A549 (cell line): ENCODE results near the gene DNMT3A.

ENCODE experiments used
- EHMT2 ChIP-seq: fragments of 200-600 bp; sonication (generic); IDR thresholded peaks from 2 replicates; pipeline ENCODE4 v1.6.1; 2016; ENCODE audit warnings: antibody characterized with exemption, low read depth, mild to moderate bottlenecking, moderate library complexity
- PHF8 ChIP-seq: fragments of 200-600 bp; sonication (generic); IDR thresholded peaks from 2 replicates; pipeline ENCODE4 v1.6.1; 2016; ENCODE audit warnings: low read depth, mild to moderate bottlenecking, antibody characterized with exemption, moderate library complexity, borderline replicate concordance
- TF ChIP-seq, protein P1 (sequence below): fragments of 450-650 bp; IDR thresholded peaks from 2 replicates; pipeline ENCODE4 v1.6.1; 2014; ENCODE audit warnings: antibody characterized with exemption

DNA sequence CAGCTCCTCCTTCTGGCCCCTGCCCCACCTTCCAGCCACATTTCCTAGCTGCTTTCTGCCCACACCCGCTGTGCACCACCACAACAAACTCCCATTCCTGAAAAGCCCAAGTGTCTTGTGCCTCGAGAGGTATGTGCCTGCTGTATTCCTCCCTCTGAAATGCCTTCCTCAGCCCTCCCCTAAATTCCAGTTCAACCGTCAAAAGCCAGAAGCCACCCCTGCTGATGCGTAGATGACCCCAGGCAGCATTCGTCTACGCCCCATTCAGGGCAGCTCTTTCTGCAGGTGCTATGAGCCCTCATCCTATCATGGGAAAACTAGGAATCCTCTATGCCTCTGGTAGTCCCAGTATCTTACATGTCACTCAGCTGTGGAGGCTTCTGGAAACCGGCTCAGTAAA lies 71.7 kb downstream of the DNMT3A start:
- TF ChIP-seq, protein P1, sequence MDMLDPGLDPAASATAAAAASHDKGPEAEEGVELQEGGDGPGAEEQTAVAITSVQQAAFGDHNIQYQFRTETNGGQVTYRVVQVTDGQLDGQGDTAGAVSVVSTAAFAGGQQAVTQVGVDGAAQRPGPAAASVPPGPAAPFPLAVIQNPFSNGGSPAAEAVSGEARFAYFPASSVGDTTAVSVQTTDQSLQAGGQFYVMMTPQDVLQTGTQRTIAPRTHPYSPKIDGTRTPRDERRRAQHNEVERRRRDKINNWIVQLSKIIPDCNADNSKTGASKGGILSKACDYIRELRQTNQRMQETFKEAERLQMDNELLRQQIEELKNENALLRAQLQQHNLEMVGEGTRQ, result no peak
- TF ChIP-seq EHMT2 (no peak), PHF8 (no peak)
